Cardiac fibroblast (primary cell): Measurements from ENCODE around the gene DIAPH1.

Source experiments
- DNase-seq, 2 donors: peaks; one replicate each; pipeline versions ENCODE4 v3.0.0 to v3.0.0-alpha.2; 2010; ENCODE audit warnings: low read depth in 2 of 2
- H3K4me3 ChIP-seq, 2 donors: replicated peaks in 1 of 2; 1 replicate in 1 of 2; 2 replicates in 1 of 2; pipeline ENCODE4 v1.5.1; 2011; ENCODE audit warnings: low read depth in 2 of 2, low read length in 2 of 2, mild to moderate bottlenecking in 2 of 2, moderate library complexity in 1 of 2
- TF ChIP-seq, protein P1 (sequence below): IDR thresholded peaks from one replicate; pipeline ENCODE4 v1.5.1; 2011; ENCODE audit warnings: low read depth, mild to moderate bottlenecking, low read length, inconsistent platforms

The DIAPH1 gene

DNA sequence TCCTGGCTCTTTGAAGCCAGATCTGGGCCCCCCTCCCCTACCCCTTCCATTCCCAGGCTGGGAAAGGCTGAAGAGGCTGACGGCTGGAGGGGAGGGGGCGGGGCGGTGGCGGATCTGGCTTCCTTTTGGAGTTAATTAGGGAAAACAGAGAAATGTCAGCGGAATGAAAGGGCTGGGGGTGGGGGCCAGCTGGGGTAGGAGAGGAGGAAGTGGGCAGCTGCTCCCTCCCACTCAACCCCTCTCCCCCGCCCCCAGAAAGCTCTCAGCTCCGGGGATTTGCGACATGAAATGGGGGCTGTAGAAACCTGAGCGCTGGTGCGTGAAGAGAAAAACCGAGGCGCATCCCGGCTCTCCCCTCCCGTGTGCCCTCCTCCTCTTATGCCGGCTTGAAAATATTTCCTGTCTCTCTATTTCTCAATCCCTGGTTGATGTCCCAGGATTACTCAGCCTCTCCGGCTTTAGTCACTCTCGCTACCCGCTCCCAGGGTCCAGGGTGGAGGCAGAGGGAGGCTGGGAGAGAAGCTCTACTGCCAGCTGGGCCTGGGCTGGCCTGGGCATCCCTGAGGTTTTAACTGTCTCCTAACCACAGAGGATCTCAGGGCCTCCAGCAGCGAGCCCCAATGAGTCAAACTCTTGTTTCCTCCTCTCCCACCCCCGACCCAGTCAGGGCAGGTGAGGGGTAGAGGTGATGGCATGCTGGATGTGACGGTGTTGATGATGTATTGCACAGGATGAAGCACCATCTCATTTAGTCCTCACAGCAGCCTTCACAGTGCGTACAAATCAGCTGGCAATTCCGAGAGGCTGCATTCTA is 109.8 kb downstream of the DIAPH1 start:
- TF ChIP-seq, protein P1, sequence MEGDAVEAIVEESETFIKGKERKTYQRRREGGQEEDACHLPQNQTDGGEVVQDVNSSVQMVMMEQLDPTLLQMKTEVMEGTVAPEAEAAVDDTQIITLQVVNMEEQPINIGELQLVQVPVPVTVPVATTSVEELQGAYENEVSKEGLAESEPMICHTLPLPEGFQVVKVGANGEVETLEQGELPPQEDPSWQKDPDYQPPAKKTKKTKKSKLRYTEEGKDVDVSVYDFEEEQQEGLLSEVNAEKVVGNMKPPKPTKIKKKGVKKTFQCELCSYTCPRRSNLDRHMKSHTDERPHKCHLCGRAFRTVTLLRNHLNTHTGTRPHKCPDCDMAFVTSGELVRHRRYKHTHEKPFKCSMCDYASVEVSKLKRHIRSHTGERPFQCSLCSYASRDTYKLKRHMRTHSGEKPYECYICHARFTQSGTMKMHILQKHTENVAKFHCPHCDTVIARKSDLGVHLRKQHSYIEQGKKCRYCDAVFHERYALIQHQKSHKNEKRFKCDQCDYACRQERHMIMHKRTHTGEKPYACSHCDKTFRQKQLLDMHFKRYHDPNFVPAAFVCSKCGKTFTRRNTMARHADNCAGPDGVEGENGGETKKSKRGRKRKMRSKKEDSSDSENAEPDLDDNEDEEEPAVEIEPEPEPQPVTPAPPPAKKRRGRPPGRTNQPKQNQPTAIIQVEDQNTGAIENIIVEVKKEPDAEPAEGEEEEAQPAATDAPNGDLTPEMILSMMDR, result no peak
- peak; percentile 94 to 97 for DNase-seq
- H3K4me3 ChIP-seq, result peak overlapping the region; percentile 23 to 38

DNA sequence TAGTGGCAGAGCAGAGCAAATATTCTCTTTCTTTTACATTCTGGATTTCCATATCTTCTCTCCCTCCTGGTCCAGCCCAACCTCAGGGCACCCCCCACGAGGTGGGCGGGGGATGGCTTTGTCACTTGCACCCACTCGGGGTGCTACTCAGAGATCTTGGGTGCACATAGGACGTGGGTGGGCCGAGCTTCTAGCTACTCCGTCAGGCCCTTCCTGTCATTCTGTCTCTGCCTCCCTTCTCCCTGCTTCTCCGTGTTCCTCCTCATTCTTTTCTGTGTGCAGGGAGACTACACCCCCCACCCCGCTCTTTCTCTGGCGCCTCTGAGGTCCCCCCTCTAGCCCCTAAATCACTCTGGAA is 110.4 kb downstream of the DIAPH1 start:
- DNase-seq, result peak; percentile 40 to 46
- H3K4me3 ChIP-seq, result peak overlapping the region; percentile 23 to 38
- TF ChIP-seq, protein P1, result no peak

- TF ChIP-seq, protein P1, result no peak
- H3K4me3 ChIP-seq, result peak overlapping the region in 1 of 2 donors; percentile 38
- DNase-seq, result peak; percentile 78 to 85
These were observed 111.3 kb downstream of the DIAPH1 start for GRCh38 chr5:141507387-141508091.

- no peak for DNase-seq
- no peak overlapping the region for H3K4me3 ChIP-seq
- TF ChIP-seq, protein P1, result no peak
These were observed 112.2 kb downstream of the DIAPH1 start for GRCh38 chr5:141506381-141507155.

DNA sequence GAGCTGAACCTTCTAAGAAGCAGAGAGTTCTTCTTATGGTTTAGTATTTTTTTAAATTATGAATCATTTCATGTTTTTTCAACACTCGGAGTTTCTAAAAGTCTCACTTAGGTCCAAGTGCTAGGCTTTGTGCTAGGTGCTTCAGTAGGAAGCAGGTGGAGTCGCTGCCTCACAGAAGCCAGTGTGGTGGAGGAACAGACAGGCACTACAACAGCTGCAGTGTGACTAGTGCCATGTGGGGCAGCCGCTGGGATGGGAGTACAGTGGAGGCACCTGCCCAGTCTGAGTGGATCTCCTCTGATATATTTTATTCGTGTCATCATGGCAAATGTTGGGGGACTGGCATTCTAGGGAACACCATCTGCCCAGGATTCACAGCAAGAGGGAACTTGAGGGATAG is 114.6 kb downstream of the DIAPH1 start:
- TF ChIP-seq, protein P1, result no peak
- no peak overlapping the region for H3K4me3 ChIP-seq
- DNase-seq, result no peak

DNA sequence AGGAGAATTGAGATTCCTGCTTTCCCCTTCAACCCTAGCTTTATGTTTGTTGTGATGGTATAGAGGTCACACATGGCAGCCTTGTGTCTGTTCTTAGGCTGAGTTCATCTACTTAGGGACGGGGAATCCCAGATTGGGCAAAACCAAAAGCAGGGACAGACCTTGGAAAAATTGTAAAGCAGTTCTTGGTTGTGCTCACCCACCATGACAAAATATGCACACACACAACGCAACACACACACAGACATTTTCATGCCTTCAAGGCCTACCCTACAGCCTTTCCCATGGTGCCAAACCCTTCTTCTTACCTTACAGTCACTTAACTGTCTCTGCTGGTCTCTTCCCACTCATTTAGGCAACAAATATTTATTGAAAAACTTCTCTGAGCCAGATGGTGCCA is 115.1 kb downstream of the DIAPH1 start:
- no peak for DNase-seq
- no peak overlapping the region for H3K4me3 ChIP-seq
- TF ChIP-seq, protein P1, result no peak
